Adipocyte (in vitro differentiated cells): ENCODE measurements around the gene PTPN13.
A peak's percentile ranks its signal among the peaks of the same experiment; 100 is the strongest.
"Not testable (repeated sequence)": the region's sequence is repeated elsewhere in the genome, so short reads cannot be mapped to it uniquely, and the experiment has no call there.

Experiments
- DNase-seq: peaks from one replicate; pipeline ENCODE4 v3.0.0-alpha.2; 2015; ENCODE audit warnings: low read depth
- H3K27me3 ChIP-seq: replicated peaks from 2 replicates; pipeline ENCODE4 v1.7.0; 2013; ENCODE audit warnings: mild to moderate bottlenecking, low read length, moderate library complexity; ENCODE audit not compliant: control insufficient read depth, insufficient read depth
- H3K36me3 ChIP-seq: 2 replicates; pipeline ENCODE4 v1.7.0; 2013; ENCODE audit warnings: low read length, mild to moderate bottlenecking, moderate library complexity; ENCODE audit not compliant: control insufficient read depth, insufficient read depth, severe bottlenecking
- H3K4me1 ChIP-seq: 2 replicates; pipeline ENCODE4 v1.7.0; 2013; ENCODE audit warnings: mild to moderate bottlenecking, low read length, moderate library complexity; ENCODE audit not compliant: control insufficient read depth, insufficient read depth
- H3K4me3 ChIP-seq: 2 replicates; pipeline ENCODE4 v1.7.0; 2013; ENCODE audit warnings: mild to moderate bottlenecking, low read length, moderate library complexity
- H3K9ac ChIP-seq: 2 replicates; pipeline ENCODE4 v1.7.0; 2013; ENCODE audit warnings: mild to moderate bottlenecking, low read length, moderate library complexity
- H3K9me3 ChIP-seq: 2 replicates; pipeline ENCODE4 v1.7.0; 2013; ENCODE audit warnings: mild to moderate bottlenecking, low read length, moderate library complexity; ENCODE audit not compliant: control insufficient read depth

Gene PTPN13

GRCh38 chr4:86653237-86653865, 59.2 kb downstream of the PTPN13 start:
- DNase-seq = no peak
- H3K27me3 ChIP-seq = no peaks in the 10 kb centered on the region
- no peaks in the 10 kb centered on the region for H3K4me1 ChIP-seq
- peaks cover 5% of the 10 kb centered on the region for H3K36me3 ChIP-seq
- H3K9me3 ChIP-seq = peaks cover 36% of the 10 kb centered on the region
- no peak overlapping the region for H3K9ac ChIP-seq
- peak overlapping the region; percentile 41 for H3K4me3 ChIP-seq

GRCh38 chr4:86656781-86657180, 62.7 kb downstream of the PTPN13 start:
- not testable (repeated sequence) for H3K4me3 ChIP-seq, DNase-seq, H3K27me3 ChIP-seq, H3K9ac ChIP-seq, H3K4me1 ChIP-seq, H3K36me3 ChIP-seq
- H3K9me3 ChIP-seq = peaks cover 11% of the 10 kb centered on the region

GRCh38 chr4:86657382-86657781, 63.3 kb downstream of the PTPN13 start:
- H3K9me3 ChIP-seq = peaks cover 5% of the 10 kb centered on the region
- no peaks in the 10 kb centered on the region for H3K27me3 ChIP-seq
- H3K4me1 ChIP-seq = peaks cover 8% of the 10 kb centered on the region
- peaks cover 2% of the 10 kb centered on the region for H3K36me3 ChIP-seq
- H3K9ac ChIP-seq = no peak overlapping the region
- no peak for DNase-seq
- H3K4me3 ChIP-seq = no peak overlapping the region

GRCh38 chr4:86657910-86658309, 63.8 kb downstream of the PTPN13 start:
- H3K9ac ChIP-seq = no peak overlapping the region
- no peak overlapping the region for H3K4me3 ChIP-seq
- H3K27me3 ChIP-seq = no peaks in the 10 kb centered on the region
- no peaks in the 10 kb centered on the region for H3K9me3 ChIP-seq
- peaks cover 2% of the 10 kb centered on the region for H3K36me3 ChIP-seq
- peaks cover 8% of the 10 kb centered on the region for H3K4me1 ChIP-seq
- DNase-seq = no peak

- Histone ChIP-seq H3K4me3 (no peak overlapping the region), H3K36me3 (peaks cover 2% of the 10 kb centered on the region), H3K9ac (no peak overlapping the region), H3K9me3 (no peaks in the 10 kb centered on the region), H3K4me1 (peaks cover 17% of the 10 kb centered on the region), H3K27me3 (no peaks in the 10 kb centered on the region)
- no peak for DNase-seq
Measured at GRCh38 chr4:86660401-86660800, 66.3 kb downstream of the PTPN13 start.

GRCh38 chr4:86661006-86661405, 66.9 kb downstream of the PTPN13 start:
- no peak overlapping the region for H3K4me3 ChIP-seq
- no peak overlapping the region for H3K9ac ChIP-seq
- DNase-seq = peak; percentile 11
- H3K9me3 ChIP-seq = no peaks in the 10 kb centered on the region
- H3K27me3 ChIP-seq = no peaks in the 10 kb centered on the region
- peaks cover 2% of the 10 kb centered on the region for H3K36me3 ChIP-seq
- peaks cover 20% of the 10 kb centered on the region for H3K4me1 ChIP-seq

GRCh38 chr4:86661418-86661817, 67.3 kb downstream of the PTPN13 start:
- no peaks in the 10 kb centered on the region for H3K27me3 ChIP-seq
- peaks cover 2% of the 10 kb centered on the region for H3K36me3 ChIP-seq
- no peaks in the 10 kb centered on the region for H3K9me3 ChIP-seq
- DNase-seq = no peak
- peaks cover 20% of the 10 kb centered on the region for H3K4me1 ChIP-seq
- H3K4me3 ChIP-seq = no peak overlapping the region
- H3K9ac ChIP-seq = no peak overlapping the region

- no peaks in the 10 kb centered on the region for H3K9me3 ChIP-seq
- no peak overlapping the region for H3K9ac ChIP-seq
- no peak overlapping the region for H3K4me3 ChIP-seq
- DNase-seq = peak; percentile 35
- no peaks in the 10 kb centered on the region for H3K27me3 ChIP-seq
- H3K4me1 ChIP-seq = peaks cover 20% of the 10 kb centered on the region
- H3K36me3 ChIP-seq = no peaks in the 10 kb centered on the region
Measured at GRCh38 chr4:86664959-86665358, 70.8 kb downstream of the PTPN13 start.

- Histone ChIP-seq H3K36me3 (peaks cover 6% of the 10 kb centered on the region), H3K27me3 (no peaks in the 10 kb centered on the region), H3K4me3 (no peak overlapping the region), H3K9me3 (no peaks in the 10 kb centered on the region), H3K9ac (no peak overlapping the region), H3K4me1 (peaks cover 13% of the 10 kb centered on the region)
- no peak for DNase-seq
Measured at GRCh38 chr4:86670298-86670697, 76.2 kb downstream of the PTPN13 start.

GRCh38 chr4:86670756-86671155, 76.6 kb downstream of the PTPN13 start:
- H3K27me3 ChIP-seq = no peaks in the 10 kb centered on the region
- peak; percentile 77 for DNase-seq
- H3K9me3 ChIP-seq = no peaks in the 10 kb centered on the region
- peaks cover 6% of the 10 kb centered on the region for H3K36me3 ChIP-seq
- H3K4me3 ChIP-seq = no peak overlapping the region
- peaks cover 9% of the 10 kb centered on the region for H3K4me1 ChIP-seq
- H3K9ac ChIP-seq = no peak overlapping the region

GRCh38 chr4:86675548-86675947, 81.4 kb downstream of the PTPN13 start:
- Histone ChIP-seq H3K9ac (no peak overlapping the region), H3K27me3 (no peaks in the 10 kb centered on the region), H3K9me3 (no peaks in the 10 kb centered on the region), H3K4me3 (no peak overlapping the region), H3K4me1 (peaks cover 6% of the 10 kb centered on the region), H3K36me3 (peaks cover 6% of the 10 kb centered on the region)
- DNase-seq = no peak

- Histone ChIP-seq H3K4me1 (no peaks in the 10 kb centered on the region), H3K36me3 (peaks cover 4% of the 10 kb centered on the region), H3K9me3 (no peaks in the 10 kb centered on the region), H3K9ac (no peak overlapping the region), H3K27me3 (no peaks in the 10 kb centered on the region), H3K4me3 (no peak overlapping the region)
- DNase-seq = no peak
Measured at GRCh38 chr4:86678796-86679195, 84.7 kb downstream of the PTPN13 start.
